ENCODE results near the gene GLRA1.
"Not testable (repeated sequence)": the region's sequence is repeated elsewhere in the genome, so short reads cannot be mapped to it uniquely, and the experiment has no call there.

The GLRA1 gene

GRCh38 chr5:151913425-151913824, 11.2 kb downstream of the GLRA1 start:
- no peak for DNase-seq

- DNase-seq: no peak
These were observed 12.3 kb downstream of the GLRA1 start for GRCh38 chr5:151912360-151912759.

- DNase-seq: no peak
These were observed 13.6 kb downstream of the GLRA1 start for GRCh38 chr5:151911011-151911410.

GRCh38 chr5:151909628-151910027, 15.0 kb downstream of the GLRA1 start:
- no peak for DNase-seq

- no peak for DNase-seq
These were observed 18.4 kb downstream of the GLRA1 start for GRCh38 chr5:151906246-151906645.

GRCh38 chr5:151905557-151905961, 19.1 kb downstream of the GLRA1 start:
- no peak for DNase-seq

- no peak for DNase-seq
These were observed 19.7 kb downstream of the GLRA1 start for GRCh38 chr5:151904909-151905308.

- DNase-seq: no peak
These were observed 20.5 kb downstream of the GLRA1 start for GRCh38 chr5:151904127-151904526.

- no peak for DNase-seq
These were observed 21.4 kb downstream of the GLRA1 start for GRCh38 chr5:151903243-151903653.

- DNase-seq: no peak
These were observed 22.4 kb downstream of the GLRA1 start for GRCh38 chr5:151902215-151902614.

GRCh38 chr5:151901611-151902010, 23.0 kb downstream of the GLRA1 start:
- DNase-seq: no peak

- no peak for DNase-seq
These were observed 23.8 kb downstream of the GLRA1 start for GRCh38 chr5:151900891-151901290.

GRCh38 chr5:151899399-151899798, 25.3 kb downstream of the GLRA1 start:
- DNase-seq: no peak

GRCh38 chr5:151897896-151898295, 26.8 kb downstream of the GLRA1 start:
- no peak for DNase-seq

GRCh38 chr5:151897020-151897552, 27.6 kb downstream of the GLRA1 start:
- DNase-seq: no peak

- DNase-seq: peak; percentile 55
These were observed 28.5 kb downstream of the GLRA1 start for GRCh38 chr5:151896031-151896691.

GRCh38 chr5:151895660-151896030, 29.0 kb downstream of the GLRA1 start:
- DNase-seq: no peak

- not testable (repeated sequence) for DNase-seq
These were observed 31.2 kb downstream of the GLRA1 start for GRCh38 chr5:151893485-151893884.

GRCh38 chr5:151892393-151892792, 32.3 kb downstream of the GLRA1 start:
- DNase-seq: peak; percentile 69

GRCh38 chr5:151890299-151890698, 34.4 kb downstream of the GLRA1 start:
- DNase-seq: no peak

GRCh38 chr5:151889614-151890013, 35.0 kb downstream of the GLRA1 start:
- no peak for DNase-seq

GRCh38 chr5:151886546-151887275, 37.9 kb downstream of the GLRA1 start:
- no peak for DNase-seq

GRCh38 chr5:151885138-151885908, 39.3 kb downstream of the GLRA1 start:
- no peak for DNase-seq
